IPS-18c (cell line): ENCODE results near the gene GART.

ENCODE experiments used
- H3K4me3 ChIP-seq: 2 replicates; pipeline ENCODE4 v1.7.0; 2013; ENCODE audit warnings: low read depth, mild to moderate bottlenecking, low read length, moderate library complexity; ENCODE audit not compliant: insufficient read depth
- H3K9me3 ChIP-seq: one replicate; pipeline ENCODE4 v1.6.1; 2013; ENCODE audit warnings: mild to moderate bottlenecking, low read length, moderate library complexity; ENCODE audit not compliant: control insufficient read depth, insufficient read depth

The GART gene

GRCh38 chr21:33455686-33456446 is 86.1 kb downstream of the GART start:
- Histone ChIP-seq H3K4me3 (no peak overlapping the region), H3K9me3 (no peaks in the 10 kb centered on the region)
